HEK293 (cell line): ENCODE measurements around the gene CRYAB.

Source experiments
- CTCF ChIA-PET: fragments of 350-600 bp; formaldehyde crosslinking; extraction: SDS; loops from one replicate; lab custom pipeline; 2021; ENCODE audit warnings: antibody characterized with exemption; lab: Yijun Ruan, JAX
- POLR2A ChIA-PET: fragments of 300-600 bp; formaldehyde crosslinking; extraction: SDS; loops from one replicate; lab custom pipeline; 2020; ENCODE audit warnings: antibody characterized with exemption, inconsistent platforms; lab: Yijun Ruan, JAX
- H3K27ac ChIP-seq: fragments of 200-500 bp; sonication (Bioruptor generic); 2 replicates; pipeline ENCODE4 v1.5.1; 2014; ENCODE audit warnings: low read depth, low read length, control low read depth, inconsistent platforms; ENCODE audit errors: extremely low read depth
- H3K36me3 ChIP-seq, 2 experiments: fragments of 200-500 bp in 1 of 2; sonication (Bioruptor generic) in 1 of 2; 1 replicate in 1 of 2; 2 replicates in 1 of 2; pipeline ENCODE4 v1.5.1; 2014 to 2017; ENCODE audit warnings: inconsistent platforms in 2 of 2, low read length in 2 of 2; ENCODE audit not compliant: control insufficient read depth in 2 of 2, insufficient read depth in 1 of 2
- H3K4me1 ChIP-seq: fragments of 200-500 bp; sonication (Bioruptor generic); 2 replicates; pipeline ENCODE4 v1.5.1; 2014; ENCODE audit warnings: mild to moderate bottlenecking, low read length, inconsistent platforms; ENCODE audit not compliant: control insufficient read depth, insufficient read depth
- H3K4me3 ChIP-seq: 2 replicates; pipeline ENCODE4 v1.5.1; 2011; ENCODE audit warnings: low read depth, mild to moderate bottlenecking, control low read depth, low read length, moderate library complexity
- H3K9me3 ChIP-seq: fragments of 200-500 bp; sonication (Bioruptor generic); 2 replicates; pipeline ENCODE4 v1.5.1; 2014; ENCODE audit warnings: low read depth, low read length, inconsistent platforms; ENCODE audit not compliant: control insufficient read depth, insufficient read depth
- GLIS1 ChIP-seq: fragments of 450-650 bp; formaldehyde crosslinking; IDR thresholded peaks from 2 replicates; pipeline ENCODE4 v1.5.1; 2016; ENCODE audit warnings: missing biosample characterization, missing genetic modification characterization
- SCRT2 ChIP-seq: fragments of 450-650 bp; formaldehyde crosslinking; IDR thresholded peaks from 2 replicates; pipeline ENCODE4 v1.5.1; 2016; ENCODE audit warnings: missing biosample characterization, missing genetic modification characterization
- ZBTB17 ChIP-seq: fragments of 450-650 bp; formaldehyde crosslinking; IDR thresholded peaks from 2 replicates; pipeline ENCODE4 v1.5.1; 2016; ENCODE audit warnings: missing biosample characterization, missing genetic modification characterization
- ZBTB20 ChIP-seq: fragments of 450-650 bp; formaldehyde crosslinking; IDR thresholded peaks from 2 replicates; pipeline ENCODE4 v1.5.1; 2016; ENCODE audit warnings: missing biosample characterization, missing genetic modification characterization
- ZBTB21 ChIP-seq: fragments of 450-650 bp; formaldehyde crosslinking; IDR thresholded peaks from 2 replicates; pipeline ENCODE4 v1.5.1; 2017; ENCODE audit warnings: missing biosample characterization, missing genetic modification characterization
- ZBTB8A ChIP-seq: fragments of 450-650 bp; formaldehyde crosslinking; IDR thresholded peaks from 2 replicates; pipeline ENCODE4 v1.5.1; 2016; ENCODE audit warnings: missing biosample characterization, missing genetic modification characterization
- ZFHX2 ChIP-seq: fragments of 450-650 bp; formaldehyde crosslinking; conservative IDR thresholded peaks from 2 replicates; pipeline ENCODE4 v1.5.1; 2016; ENCODE audit warnings: missing biosample characterization, missing genetic modification characterization
- ZFP41 ChIP-seq: fragments of 450-650 bp; formaldehyde crosslinking; IDR thresholded peaks from 2 replicates; pipeline ENCODE4 v1.5.1; 2016; ENCODE audit warnings: missing biosample characterization, missing genetic modification characterization, borderline replicate concordance
- ZIC2 ChIP-seq: fragments of 450-650 bp; formaldehyde crosslinking; IDR thresholded peaks from 2 replicates; pipeline ENCODE4 v1.5.1; 2016; ENCODE audit warnings: missing biosample characterization, missing genetic modification characterization
- ZNF155 ChIP-seq: fragments of 450-650 bp; formaldehyde crosslinking; IDR thresholded peaks from 2 replicates; pipeline ENCODE4 v1.5.1; 2016; ENCODE audit warnings: missing biosample characterization, missing genetic modification characterization
- ZNF221 ChIP-seq: fragments of 450-650 bp; formaldehyde crosslinking; IDR thresholded peaks from 2 replicates; pipeline ENCODE4 v1.5.1; 2017; ENCODE audit warnings: missing biosample characterization, missing genetic modification characterization, borderline replicate concordance
- ZNF274 ChIP-seq, 2 experiments: fragments of 200-500 bp in 1 of 2; fragments of 450-650 bp in 1 of 2; sonication (Bioruptor generic) in 1 of 2; formaldehyde crosslinking in 1 of 2; IDR thresholded peaks; 2 replicates each; pipeline versions ENCODE4 v1.5.1 to v1.6.1; 2014 to 2016; ENCODE audit warnings: borderline replicate concordance in 1 of 2, inconsistent platforms in 1 of 2, low read length in 1 of 2, missing biosample characterization in 1 of 2, missing genetic modification characterization in 1 of 2
- ZNF335 ChIP-seq: fragments of 450-650 bp; formaldehyde crosslinking; conservative IDR thresholded peaks from 2 replicates; pipeline ENCODE4 v1.5.1; 2016; ENCODE audit warnings: missing biosample characterization, missing genetic modification characterization
- ZNF394 ChIP-seq: fragments of 450-650 bp; formaldehyde crosslinking; IDR thresholded peaks from 2 replicates; pipeline ENCODE4 v1.5.1; 2016; ENCODE audit warnings: missing biosample characterization, missing genetic modification characterization, mild to moderate bottlenecking, moderate library complexity, borderline replicate concordance
- ZNF416 ChIP-seq: fragments of 450-650 bp; formaldehyde crosslinking; IDR thresholded peaks from 2 replicates; pipeline ENCODE4 v1.5.1; 2016; ENCODE audit warnings: missing biosample characterization, missing genetic modification characterization
- ZNF544 ChIP-seq: fragments of 450-650 bp; formaldehyde crosslinking; IDR thresholded peaks from 2 replicates; pipeline ENCODE4 v1.5.0; 2017; ENCODE audit warnings: missing biosample characterization, missing genetic modification characterization
- ZNF654 ChIP-seq: fragments of 450-650 bp; formaldehyde crosslinking; IDR thresholded peaks from 2 replicates; pipeline ENCODE4 v1.5.1; 2016; ENCODE audit warnings: low read depth, missing biosample characterization, missing genetic modification characterization
- ZNF670 ChIP-seq: fragments of 450-650 bp; formaldehyde crosslinking; IDR thresholded peaks from 2 replicates; pipeline ENCODE4 v1.5.1; 2016; ENCODE audit warnings: missing biosample characterization, missing genetic modification characterization, low read depth
- ZNF76 ChIP-seq: fragments of 450-650 bp; formaldehyde crosslinking; IDR thresholded peaks from 2 replicates; pipeline ENCODE4; 2016; ENCODE audit warnings: low read depth, missing biosample characterization, missing genetic modification characterization, borderline replicate concordance
- ZNF768 ChIP-seq: fragments of 450-650 bp; formaldehyde crosslinking; IDR thresholded peaks from 2 replicates; pipeline ENCODE4 v1.5.1; 2018; ENCODE audit warnings: missing biosample characterization, mild to moderate bottlenecking, missing genetic modification characterization
- ZNF830 ChIP-seq: fragments of 450-650 bp; IDR thresholded peaks from 2 replicates; pipeline ENCODE4 v1.5.0; 2018; ENCODE audit warnings: missing biosample characterization, missing genetic modification characterization, low read depth, mild to moderate bottlenecking, moderate library complexity
- TF ChIP-seq, protein P1 (sequence below): fragments of 450-650 bp; formaldehyde crosslinking; IDR thresholded peaks from 2 replicates; pipeline ENCODE4 v1.5.1; 2016; ENCODE audit warnings: missing biosample characterization, missing genetic modification characterization
- TF ChIP-seq, protein P2 (sequence below): fragments of 450-650 bp; formaldehyde crosslinking; conservative IDR thresholded peaks from 2 replicates; pipeline ENCODE4 v1.5.1; 2016; ENCODE audit warnings: low read depth, missing biosample characterization, missing genetic modification characterization
- TF ChIP-seq, protein P3 (sequence below): fragments of 450-650 bp; formaldehyde crosslinking; IDR thresholded peaks from 2 replicates; pipeline ENCODE4 v1.5.1; 2017; ENCODE audit warnings: missing biosample characterization, mild to moderate bottlenecking, missing genetic modification characterization, moderate library complexity
- TF ChIP-seq, protein P4 (sequence below): fragments of 450-650 bp; formaldehyde crosslinking; IDR thresholded peaks from 2 replicates; pipeline ENCODE4 v1.5.1; 2016; ENCODE audit warnings: missing biosample characterization, missing genetic modification characterization
- TF ChIP-seq, protein P5 (sequence below): fragments of 450-650 bp; formaldehyde crosslinking; IDR thresholded peaks from 2 replicates; pipeline ENCODE4 v1.5.1; 2017; ENCODE audit warnings: missing biosample characterization, missing genetic modification characterization

Gene CRYAB

DNA sequence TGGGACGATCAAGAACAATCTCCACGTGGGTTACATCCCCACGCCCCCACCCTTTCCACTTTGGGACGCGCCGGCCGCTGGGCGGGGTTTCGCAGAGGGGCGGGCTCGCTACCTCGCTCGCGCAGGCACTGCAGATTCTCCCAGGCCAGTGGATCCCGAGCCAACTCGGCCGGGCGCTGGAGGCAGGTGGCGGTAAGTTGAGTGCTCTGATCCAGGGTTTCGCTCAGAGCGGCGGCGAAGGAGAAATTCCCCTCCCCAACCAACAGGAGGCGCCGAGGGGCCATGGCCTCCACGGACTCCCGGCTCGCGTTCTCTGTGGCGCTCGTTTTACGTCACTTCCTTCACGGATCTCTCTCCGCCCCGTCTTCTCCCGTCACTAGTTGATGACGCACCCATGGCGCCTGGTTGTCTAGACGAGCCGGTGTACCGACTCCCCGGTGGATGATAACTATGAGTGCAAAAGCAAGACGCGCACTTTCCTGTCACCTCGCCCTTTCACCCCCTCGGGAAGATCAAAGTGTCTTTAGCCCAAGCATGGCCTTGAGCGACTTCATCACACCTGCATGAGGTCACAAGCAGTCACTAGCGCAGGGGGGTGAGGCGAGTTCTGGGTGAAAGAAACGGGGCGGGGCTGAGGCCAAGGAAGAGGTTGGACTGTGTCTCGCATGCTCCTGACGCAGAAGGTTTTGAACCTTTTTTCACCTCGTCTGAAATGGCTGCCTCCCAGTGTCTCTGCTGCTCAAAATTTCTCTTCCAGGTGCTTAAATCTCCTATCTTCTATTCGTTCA, 32.5 kb downstream of the CRYAB start, which contains the start of the genes CFAP68 and FDXACB1:
Gene CFAP68 (plus strand): TSS at position 693 of the 788 bp plus-strand sequence. CDS start 20 bp downstream, at position 713.
Gene FDXACB1 (minus strand): TSS at position 317 of the 788 bp plus-strand sequence. CDS start 33 bp downstream, at position 284.
- CTCF ChIA-PET = interaction anchor here (0.6 to 2.0 kb wide), 4 partner anchors 33 to 245 kb away, joined by 3 to 19 read pairs (median 4); no protein-coding TSS in a partner anchor
- peaks cover 0 to 16% of the 10 kb centered on the region in 2 experiments; a peak in 1 of 3 replicates for H3K36me3 ChIP-seq
- POLR2A ChIA-PET = interaction anchor here (0.9 to 1.1 kb wide), 2 partner anchors 48 kb away, joined by 4 read pairs; no protein-coding TSS in a partner anchor
- TF ChIP-seq ZNF416 (no peak), ZNF670 (tag by site-specific recombination) (no peak), ZFHX2 (tag by site-specific recombination) (peak; percentile 73), SCRT2 (tag by site-specific recombination) (peak; percentile 45; the same call in 1 of the 2 replicates), ZBTB20 (no peak), ZNF76 (tag by site-specific recombination) (peak; percentile 34; the same call in 1 of the 2 replicates), ZNF221 (no peak), ZIC2 (tag by site-specific recombination) (0 out of 2 replicates have a peak, but pooled peaks have one; percentile 23), ZNF544 (tag by site-specific recombination) (no peak), ZNF830 (tag by site-specific recombination) (no peak), ZBTB21 (tag by site-specific recombination) (peak; percentile 99), ZNF394 (tag by site-specific recombination) (peak; percentile 66; the same call in 1 of the 2 replicates), ZBTB8A (tag by site-specific recombination) (peak; percentile 31; the same call in 1 of the 2 replicates), ZFP41 (no peak), ZBTB17 (tag by site-specific recombination) (peak; percentile 94), ZNF155 (tag by site-specific recombination) (no peak), ZNF654 (tag by site-specific recombination) (peak; percentile 63), ZNF768 (tag by site-specific recombination) (peak; percentile 81; the same call in 1 of the 2 replicates), GLIS1 (peak; percentile 73), ZNF274 (IDR thresholded peaks at IDR 0.05; ENCODE audit: low read length) (no peak), ZNF274 (tag by site-specific recombination; IDR thresholded peaks at IDR 0.05; ENCODE audit: borderline replicate concordance) (no peak), ZNF335 (peak; percentile 92)
- TF ChIP-seq, protein P1, sequence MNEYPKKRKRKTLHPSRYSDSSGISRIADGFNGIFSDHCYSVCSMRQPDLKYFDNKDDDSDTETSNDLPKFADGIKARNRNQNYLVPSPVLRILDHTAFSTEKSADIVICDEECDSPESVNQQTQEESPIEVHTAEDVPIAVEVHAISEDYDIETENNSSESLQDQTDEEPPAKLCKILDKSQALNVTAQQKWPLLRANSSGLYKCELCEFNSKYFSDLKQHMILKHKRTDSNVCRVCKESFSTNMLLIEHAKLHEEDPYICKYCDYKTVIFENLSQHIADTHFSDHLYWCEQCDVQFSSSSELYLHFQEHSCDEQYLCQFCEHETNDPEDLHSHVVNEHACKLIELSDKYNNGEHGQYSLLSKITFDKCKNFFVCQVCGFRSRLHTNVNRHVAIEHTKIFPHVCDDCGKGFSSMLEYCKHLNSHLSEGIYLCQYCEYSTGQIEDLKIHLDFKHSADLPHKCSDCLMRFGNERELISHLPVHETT (tag by site-specific recombination) = peak; percentile 94
- TF ChIP-seq, protein P2, sequence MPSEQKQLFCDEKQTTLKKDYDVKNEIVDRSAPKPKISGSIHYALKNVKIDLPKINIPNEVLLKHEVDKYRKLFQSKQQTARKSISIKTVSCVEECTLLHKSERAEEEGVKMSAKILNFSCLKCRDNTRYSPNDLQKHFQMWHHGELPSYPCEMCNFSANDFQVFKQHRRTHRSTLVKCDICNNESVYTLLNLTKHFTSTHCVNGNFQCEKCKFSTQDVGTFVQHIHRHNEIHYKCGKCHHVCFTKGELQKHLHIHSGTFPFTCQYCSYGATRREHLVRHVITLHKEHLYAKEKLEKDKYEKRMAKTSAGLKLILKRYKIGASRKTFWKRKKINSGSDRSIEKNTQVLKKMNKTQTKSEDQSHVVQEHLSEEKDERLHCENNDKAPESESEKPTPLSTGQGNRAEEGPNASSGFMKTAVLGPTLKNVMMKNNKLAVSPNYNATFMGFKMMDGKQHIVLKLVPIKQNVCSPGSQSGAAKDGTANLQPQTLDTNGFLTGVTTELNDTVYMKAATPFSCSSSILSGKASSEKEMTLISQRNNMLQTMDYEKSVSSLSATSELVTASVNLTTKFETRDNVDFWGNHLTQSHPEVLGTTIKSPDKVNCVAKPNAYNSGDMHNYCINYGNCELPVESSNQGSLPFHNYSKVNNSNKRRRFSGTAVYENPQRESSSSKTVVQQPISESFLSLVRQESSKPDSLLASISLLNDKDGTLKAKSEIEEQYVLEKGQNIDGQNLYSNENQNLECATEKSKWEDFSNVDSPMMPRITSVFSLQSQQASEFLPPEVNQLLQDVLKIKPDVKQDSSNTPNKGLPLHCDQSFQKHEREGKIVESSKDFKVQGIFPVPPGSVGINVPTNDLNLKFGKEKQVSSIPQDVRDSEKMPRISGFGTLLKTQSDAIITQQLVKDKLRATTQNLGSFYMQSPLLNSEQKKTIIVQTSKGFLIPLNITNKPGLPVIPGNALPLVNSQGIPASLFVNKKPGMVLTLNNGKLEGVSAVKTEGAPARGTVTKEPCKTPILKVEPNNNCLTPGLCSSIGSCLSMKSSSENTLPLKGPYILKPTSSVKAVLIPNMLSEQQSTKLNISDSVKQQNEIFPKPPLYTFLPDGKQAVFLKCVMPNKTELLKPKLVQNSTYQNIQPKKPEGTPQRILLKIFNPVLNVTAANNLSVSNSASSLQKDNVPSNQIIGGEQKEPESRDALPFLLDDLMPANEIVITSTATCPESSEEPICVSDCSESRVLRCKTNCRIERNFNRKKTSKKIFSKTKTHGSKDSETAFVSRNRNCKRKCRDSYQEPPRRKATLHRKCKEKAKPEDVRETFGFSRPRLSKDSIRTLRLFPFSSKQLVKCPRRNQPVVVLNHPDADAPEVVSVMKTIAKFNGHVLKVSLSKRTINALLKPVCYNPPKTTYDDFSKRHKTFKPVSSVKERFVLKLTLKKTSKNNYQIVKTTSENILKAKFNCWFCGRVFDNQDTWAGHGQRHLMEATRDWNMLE (tag by site-specific recombination) = peak; percentile 80
- TF ChIP-seq, protein P3, sequence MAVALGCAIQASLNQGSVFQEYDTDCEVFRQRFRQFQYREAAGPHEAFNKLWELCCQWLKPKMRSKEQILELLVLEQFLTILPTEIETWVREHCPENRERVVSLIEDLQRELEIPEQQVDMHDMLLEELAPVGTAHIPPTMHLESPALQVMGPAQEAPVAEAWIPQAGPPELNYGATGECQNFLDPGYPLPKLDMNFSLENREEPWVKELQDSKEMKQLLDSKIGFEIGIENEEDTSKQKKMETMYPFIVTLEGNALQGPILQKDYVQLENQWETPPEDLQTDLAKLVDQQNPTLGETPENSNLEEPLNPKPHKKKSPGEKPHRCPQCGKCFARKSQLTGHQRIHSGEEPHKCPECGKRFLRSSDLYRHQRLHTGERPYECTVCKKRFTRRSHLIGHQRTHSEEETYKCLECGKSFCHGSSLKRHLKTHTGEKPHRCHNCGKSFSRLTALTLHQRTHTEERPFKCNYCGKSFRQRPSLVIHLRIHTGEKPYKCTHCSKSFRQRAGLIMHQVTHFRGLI (tag by site-specific recombination) = 0 out of 2 replicates have a peak, but pooled peaks have one; percentile 18
- TF ChIP-seq, protein P4, sequence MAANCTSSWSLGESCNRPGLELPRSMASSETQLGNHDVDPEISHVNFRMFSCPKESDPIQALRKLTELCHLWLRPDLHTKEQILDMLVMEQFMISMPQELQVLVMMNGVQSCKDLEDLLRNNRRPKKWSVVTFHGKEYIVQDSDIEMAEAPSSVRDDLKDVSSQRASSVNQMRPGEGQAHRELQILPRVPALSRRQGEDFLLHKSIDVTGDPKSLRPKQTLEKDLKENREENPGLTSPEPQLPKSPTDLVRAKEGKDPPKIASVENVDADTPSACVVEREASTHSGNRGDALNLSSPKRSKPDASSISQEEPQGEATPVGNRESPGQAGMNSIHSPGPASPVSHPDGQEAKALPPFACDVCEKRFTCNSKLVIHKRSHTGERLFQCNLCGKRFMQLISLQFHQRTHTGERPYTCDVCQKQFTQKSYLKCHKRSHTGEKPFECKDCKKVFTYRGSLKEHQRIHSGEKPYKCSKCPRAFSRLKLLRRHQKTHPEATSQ (tag by site-specific recombination) = no peak
- TF ChIP-seq, protein P5, sequence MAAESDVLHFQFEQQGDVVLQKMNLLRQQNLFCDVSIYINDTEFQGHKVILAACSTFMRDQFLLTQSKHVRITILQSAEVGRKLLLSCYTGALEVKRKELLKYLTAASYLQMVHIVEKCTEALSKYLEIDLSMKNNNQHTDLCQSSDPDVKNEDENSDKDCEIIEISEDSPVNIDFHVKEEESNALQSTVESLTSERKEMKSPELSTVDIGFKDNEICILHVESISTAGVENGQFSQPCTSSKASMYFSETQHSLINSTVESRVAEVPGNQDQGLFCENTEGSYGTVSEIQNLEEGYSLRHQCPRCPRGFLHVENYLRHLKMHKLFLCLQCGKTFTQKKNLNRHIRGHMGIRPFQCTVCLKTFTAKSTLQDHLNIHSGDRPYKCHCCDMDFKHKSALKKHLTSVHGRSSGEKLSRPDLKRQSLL (tag by site-specific recombination) = peak; percentile 86

More for the DNA sequence above, 32.5 kb downstream of the CRYAB start, which contains the start of the genes CFAP68 and FDXACB1:
- Histone ChIP-seq H3K27ac (peak within 1 kb of the TSS; percentile 52), H3K4me1 (no peaks in the 10 kb centered on the region), H3K9me3 (no peaks in the 10 kb centered on the region), H3K4me3 (peak within 1 kb of the TSS; percentile 65)
